ENCODE data around the gene TMEM184B. TPM values are rescaled to one million over a fixed set of nuclear protein-coding genes. Genes with fewer than 3 reads are reported as not detected.

TMEM184B gene
- total and polyA plus RNA-seq, 2 donors from 2014 or later = 22.9 to 54.1 TPM

GRCh38 chr22:38311323-38311620 lies 38.5 kb upstream of the TMEM184B start:
- peaks cover 0 to 6% (median 3%) of the 10 kb centered on the region in 3 donors for H3K36me3 ChIP-seq (ENCODE audit: control insufficient read depth in 2 of 3, insufficient read depth in 3 of 3, low read length in 3 of 3)
- no peak for DNase-seq
- H3K9me3 ChIP-seq (ENCODE audit: control insufficient read depth in 2 of 3, insufficient read depth in 1 of 3, low read length in 3 of 3) = no peaks in the 10 kb centered on the region
- FAIRE-seq = no peak
- peaks cover 0 to 36% (median 7%) of the 10 kb centered on the region in 3 donors for H3K4me1 ChIP-seq (ENCODE audit: control insufficient read depth in 2 of 3, insufficient read depth in 2 of 3, low read depth in 1 of 3, low read length in 3 of 3)
- H3K4me3 ChIP-seq (ENCODE audit: low read length in 3 of 3) = no peak overlapping the region
- H3K9ac ChIP-seq (ENCODE audit: low read length in 3 of 3) = no peak overlapping the region
- no peak for TF ChIP-seq CTCF (IDR thresholded peaks at IDR 0.05; ENCODE audit: borderline replicate concordance, extremely low read depth, insufficient read depth)
- H3K27ac ChIP-seq (ENCODE audit: low read depth in 2 of 2, low read length in 2 of 2) = peak overlapping the region; percentile 13 to 53
- intact Hi-C loops (cut with DNase I) = no loop called here
- H3K27me3 ChIP-seq (ENCODE audit: control insufficient read depth, insufficient read depth, low read length) = no peaks in the 10 kb centered on the region

GRCh38 chr22:38310518-38311322 lies 37.9 kb upstream of the TMEM184B start:
- DNase-seq = no peak
- peak overlapping the region in 1 of 3 donors; percentile 12 for H3K9ac ChIP-seq (ENCODE audit: low read length in 3 of 3)
- intact Hi-C loops (cut with DNase I) = no loop called here
- H3K4me3 ChIP-seq (ENCODE audit: low read length in 3 of 3) = no peak overlapping the region
- H3K4me1 ChIP-seq (ENCODE audit: control insufficient read depth in 2 of 3, insufficient read depth in 2 of 3, low read depth in 1 of 3, low read length in 3 of 3) = peaks cover 0 to 41% (median 12%) of the 10 kb centered on the region in 3 donors
- no peak for TF ChIP-seq CTCF (IDR thresholded peaks at IDR 0.05; ENCODE audit: borderline replicate concordance, extremely low read depth, insufficient read depth)
- H3K27ac ChIP-seq (ENCODE audit: low read depth in 2 of 2, low read length in 2 of 2) = peak overlapping the region; percentile 53 to 54
- no peak for FAIRE-seq
- peaks cover 0 to 6% (median 3%) of the 10 kb centered on the region in 3 donors for H3K36me3 ChIP-seq (ENCODE audit: control insufficient read depth in 2 of 3, insufficient read depth in 3 of 3, low read length in 3 of 3)
- no peaks in the 10 kb centered on the region for H3K9me3 ChIP-seq (ENCODE audit: control insufficient read depth in 2 of 3, insufficient read depth in 1 of 3, low read length in 3 of 3)
- H3K27me3 ChIP-seq (ENCODE audit: control insufficient read depth, insufficient read depth, low read length) = no peaks in the 10 kb centered on the region

GRCh38 chr22:38309614-38310517 lies 37.1 kb upstream of the TMEM184B start:
- peak overlapping the region in 1 of 3 donors; percentile 47 for H3K9ac ChIP-seq (ENCODE audit: low read length in 3 of 3)
- no peaks in the 10 kb centered on the region for H3K9me3 ChIP-seq (ENCODE audit: control insufficient read depth in 2 of 3, insufficient read depth in 1 of 3, low read length in 3 of 3)
- peaks cover 0 to 6% (median 3%) of the 10 kb centered on the region in 3 donors for H3K36me3 ChIP-seq (ENCODE audit: control insufficient read depth in 2 of 3, insufficient read depth in 3 of 3, low read length in 3 of 3)
- DNase-seq (no peak), FAIRE-seq (no peak)
- no peaks in the 10 kb centered on the region for H3K27me3 ChIP-seq (ENCODE audit: control insufficient read depth, insufficient read depth, low read length)
- intact Hi-C loops (cut with DNase I) = no loop called here
- no peak for TF ChIP-seq CTCF (IDR thresholded peaks at IDR 0.05; ENCODE audit: borderline replicate concordance, extremely low read depth, insufficient read depth)
- H3K27ac ChIP-seq (ENCODE audit: low read depth in 2 of 2, low read length in 2 of 2) = peak overlapping the region; percentile 14 to 54
- no peak overlapping the region for H3K4me3 ChIP-seq (ENCODE audit: low read length in 3 of 3)
- H3K4me1 ChIP-seq (ENCODE audit: control insufficient read depth in 2 of 3, insufficient read depth in 2 of 3, low read depth in 1 of 3, low read length in 3 of 3) = peaks cover 0 to 43% (median 20%) of the 10 kb centered on the region in 3 donors
